ENCODE measurements around the gene FHIT.

Gene FHIT

GRCh38 chr3:60399292-60399691, 852.0 kb downstream of the FHIT start:
- DNase-seq (ENCODE audit: low spot score) = no peak
- in situ Hi-C loops (cut with MboI; ENCODE audit: low sequenced_read_pairs, unreplicated experiment) = no loop called here
- no peak for TF ChIP-seq CTCF (IDR thresholded peaks at IDR 0.05; ENCODE audit: borderline replicate concordance, control extremely low read depth, extremely low read depth, insufficient read depth, missing control alignments)

GRCh38 chr3:60395173-60395762, 856.0 kb downstream of the FHIT start:
- no peak for DNase-seq (ENCODE audit: low spot score)
- TF ChIP-seq CTCF (IDR thresholded peaks at IDR 0.05; ENCODE audit: borderline replicate concordance, control extremely low read depth, extremely low read depth, insufficient read depth, missing control alignments) = no peak
- in situ Hi-C loops (cut with MboI; ENCODE audit: low sequenced_read_pairs, unreplicated experiment) = no loop called here

- in situ Hi-C loops (cut with MboI; ENCODE audit: low sequenced_read_pairs, unreplicated experiment) = no loop called here
- no peak for DNase-seq (ENCODE audit: low spot score)
- TF ChIP-seq CTCF (IDR thresholded peaks at IDR 0.05; ENCODE audit: borderline replicate concordance, control extremely low read depth, extremely low read depth, insufficient read depth, missing control alignments) = no peak
Observed at GRCh38 chr3:60393946-60394345, 857.3 kb downstream of the FHIT start.

- no peak for TF ChIP-seq CTCF (IDR thresholded peaks at IDR 0.05; ENCODE audit: borderline replicate concordance, control extremely low read depth, extremely low read depth, insufficient read depth, missing control alignments)
- no peak for DNase-seq (ENCODE audit: low spot score)
- in situ Hi-C loops (cut with MboI; ENCODE audit: low sequenced_read_pairs, unreplicated experiment) = no loop called here
Observed at GRCh38 chr3:60392501-60392900, 858.8 kb downstream of the FHIT start.

GRCh38 chr3:60391292-60391691, 860.0 kb downstream of the FHIT start:
- no peak for TF ChIP-seq CTCF (IDR thresholded peaks at IDR 0.05; ENCODE audit: borderline replicate concordance, control extremely low read depth, extremely low read depth, insufficient read depth, missing control alignments)

GRCh38 chr3:60388731-60389130, 862.5 kb downstream of the FHIT start:
- DNase-seq (ENCODE audit: low spot score) = no peak
- no peak for TF ChIP-seq CTCF (IDR thresholded peaks at IDR 0.05; ENCODE audit: borderline replicate concordance, control extremely low read depth, extremely low read depth, insufficient read depth, missing control alignments)
- in situ Hi-C loops (cut with MboI; ENCODE audit: low sequenced_read_pairs, unreplicated experiment) = no loop called here

More at GRCh38 chr3:60391292-60391691, 860.0 kb downstream of the FHIT start:
- DNase-seq (ENCODE audit: low spot score) = no peak
- in situ Hi-C loops (cut with MboI; ENCODE audit: low sequenced_read_pairs, unreplicated experiment) = no loop called here
